Astrocyte of the cerebellum (primary cell): Measurements from ENCODE around the gene HTRA3.

Experiments used
- DNase-seq: peaks from one replicate; pipeline ENCODE4 v3.0.0-alpha.2; 2011; ENCODE audit warnings: low read depth
- H3K4me3 ChIP-seq: 2 replicates; pipeline ENCODE4 v1.5.1; 2011; ENCODE audit warnings: mild to moderate bottlenecking, low read depth, low read length, moderate library complexity
- CTCF ChIP-seq: IDR thresholded peaks from 2 replicates; pipeline ENCODE4 v1.5.1; 2012; ENCODE audit warnings: low read length, low read depth, moderate library complexity, mild to moderate bottlenecking; ENCODE audit errors: missing control alignments
- in situ Hi-C: cut with HindIII; loops from 2 replicates; pipeline ENCODE4 v1.10.0; 2017; ENCODE audit warnings: low sequenced_read_pairs

HTRA3 gene

DNA sequence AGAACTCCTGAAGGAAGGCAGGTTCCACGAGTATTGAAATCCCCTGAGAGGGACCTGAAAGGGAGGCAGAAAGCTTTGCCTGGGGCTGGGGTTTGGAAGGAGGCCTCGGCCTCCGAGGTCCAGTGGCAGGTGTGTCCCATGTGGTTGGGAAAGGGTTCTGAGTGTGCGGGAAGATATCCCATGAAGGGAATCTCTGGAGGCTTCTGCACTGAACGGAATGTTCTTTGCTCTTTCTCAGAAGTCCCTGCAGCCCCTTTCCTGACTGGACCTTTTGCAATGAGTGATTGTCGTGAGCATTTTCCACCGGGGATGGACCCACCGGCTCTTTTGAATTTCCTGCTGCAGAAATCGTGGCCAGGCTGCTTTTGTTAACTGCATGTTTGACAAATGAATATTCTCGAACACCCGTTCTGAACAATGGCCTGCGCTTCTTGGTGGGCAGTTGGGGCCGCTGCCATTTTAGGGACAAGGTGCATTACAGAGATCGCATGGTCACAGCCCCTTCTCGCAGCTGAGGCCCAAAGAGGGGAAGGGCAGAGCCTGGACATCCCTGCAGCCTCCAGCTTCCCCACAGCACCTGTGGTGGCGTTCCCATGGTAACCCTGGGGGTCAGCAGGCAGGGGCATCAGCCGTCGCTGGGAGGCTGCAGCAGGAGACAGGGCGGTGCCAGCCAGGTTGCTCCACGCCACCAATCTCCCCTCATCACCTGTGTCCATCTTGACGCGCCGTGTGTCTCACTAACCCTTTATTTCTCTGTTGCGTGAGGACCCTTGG is 18.3 kb upstream of the HTRA3 start:
- no peak for DNase-seq
- H3K4me3 ChIP-seq = no peak overlapping the region
- no peak for TF ChIP-seq CTCF
- in situ Hi-C loops = loop anchor here (5.0 kb wide), 1 partner anchor 156 kb away; no protein-coding TSS in a partner anchor

DNA sequence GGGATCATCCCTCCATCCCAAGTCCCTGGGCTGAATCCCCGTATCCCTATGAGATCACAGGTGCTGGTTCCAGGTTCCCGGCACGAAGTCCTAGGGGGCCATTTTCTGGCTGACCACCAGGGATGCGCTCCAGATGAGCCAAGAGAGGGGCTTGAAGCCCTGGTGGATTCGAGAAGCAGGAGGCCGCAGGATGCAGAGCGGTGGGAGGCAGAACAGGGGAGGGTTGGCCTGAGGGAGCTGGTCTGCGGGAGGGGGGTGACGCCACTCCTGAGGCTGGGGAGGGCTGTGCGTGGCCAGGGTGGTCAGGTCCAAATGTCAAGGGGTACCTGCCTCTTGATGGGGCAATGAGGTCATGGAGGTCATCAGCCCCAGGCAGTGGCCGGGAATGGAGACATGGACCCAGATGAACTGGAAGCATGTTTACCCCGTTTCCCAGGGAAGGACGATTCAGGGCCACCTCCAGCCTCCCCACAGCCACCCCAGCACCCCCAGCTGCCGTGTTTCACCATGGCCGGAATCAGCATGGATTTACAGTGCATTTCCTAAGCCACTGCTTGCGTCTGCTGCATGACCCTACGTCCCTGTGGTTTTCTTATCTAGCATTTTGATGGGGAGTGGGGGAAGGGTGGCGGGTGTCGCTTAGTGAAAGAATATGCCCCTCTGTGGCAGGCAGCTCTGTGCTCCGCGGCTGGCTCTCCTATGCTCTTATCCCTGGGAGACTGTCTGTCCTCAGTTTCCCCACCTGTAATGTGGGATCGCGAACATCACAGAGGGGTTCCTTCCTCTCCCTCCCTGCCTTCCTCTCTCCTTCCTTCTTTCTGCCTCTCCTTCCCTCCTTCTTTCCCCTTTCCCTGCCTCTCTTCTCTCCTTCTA is 17.0 kb upstream of the HTRA3 start:
- H3K4me3 ChIP-seq = no peak overlapping the region
- no peak for DNase-seq
- no peak for TF ChIP-seq CTCF
- in situ Hi-C loops = loop anchor here (5.0 kb wide), 1 partner anchor 155 kb away; no protein-coding TSS in a partner anchor

GRCh38 chr4:8254076-8254475 is 15.5 kb upstream of the HTRA3 start:
- in situ Hi-C loops = loop anchor here (5.0 kb wide), 1 partner anchor 153 kb away; no protein-coding TSS in a partner anchor
- H3K4me3 ChIP-seq = no peak overlapping the region
- TF ChIP-seq CTCF = no peak
- no peak for DNase-seq

GRCh38 chr4:8255698-8256441 is 13.7 kb upstream of the HTRA3 start:
- in situ Hi-C loops = no loop called here
- peak; percentile 19 for DNase-seq
- no peak for TF ChIP-seq CTCF
- no peak overlapping the region for H3K4me3 ChIP-seq

GRCh38 chr4:8257854-8258253 is 11.7 kb upstream of the HTRA3 start:
- no peak for TF ChIP-seq CTCF
- in situ Hi-C loops = no loop called here
- DNase-seq = no peak

More at GRCh38 chr4:8257854-8258253, 11.7 kb upstream of the HTRA3 start:
- H3K4me3 ChIP-seq = no peak overlapping the region
